Peyer's patch (tissue), 4 donors: ENCODE data around the gene KLF5.

Source experiments
- POLR2A ChIP-seq, 2 donors: fragments of 450-650 bp; IDR thresholded peaks; one replicate each; pipeline ENCODE4 v1.5.1; 2017; ENCODE audit warnings: antibody characterized with exemption in 2 of 2, mild to moderate bottlenecking in 2 of 2, moderate library complexity in 2 of 2
- TF ChIP-seq, protein P1 (sequence below), 6 experiments: fragments of 450-650 bp in 4 of 6; fragments of 200-600 bp in 2 of 6; sonication (generic) in 1 of 6; IDR thresholded peaks; one replicate each; pipeline ENCODE4 v1.5.1; 2017 to 2019; ENCODE audit warnings: antibody characterized with exemption in 6 of 6, mild to moderate bottlenecking in 3 of 6, moderate library complexity in 1 of 6

DNA sequence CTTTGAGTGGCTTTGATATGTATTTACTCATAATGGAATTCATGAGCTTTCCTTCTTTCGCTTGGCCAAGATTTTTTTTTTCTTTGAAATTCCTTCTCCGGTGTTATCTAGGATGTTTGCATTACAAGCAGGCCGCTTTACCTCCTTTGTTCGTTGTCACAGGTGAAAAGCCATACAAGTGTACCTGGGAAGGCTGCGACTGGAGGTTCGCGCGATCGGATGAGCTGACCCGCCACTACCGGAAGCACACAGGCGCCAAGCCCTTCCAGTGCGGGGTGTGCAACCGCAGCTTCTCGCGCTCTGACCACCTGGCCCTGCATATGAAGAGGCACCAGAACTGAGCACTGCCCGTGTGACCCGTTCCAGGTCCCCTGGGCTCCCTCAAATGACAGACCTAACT is 16.7 kb downstream of the KLF5 start:
- TF ChIP-seq, protein P1, sequence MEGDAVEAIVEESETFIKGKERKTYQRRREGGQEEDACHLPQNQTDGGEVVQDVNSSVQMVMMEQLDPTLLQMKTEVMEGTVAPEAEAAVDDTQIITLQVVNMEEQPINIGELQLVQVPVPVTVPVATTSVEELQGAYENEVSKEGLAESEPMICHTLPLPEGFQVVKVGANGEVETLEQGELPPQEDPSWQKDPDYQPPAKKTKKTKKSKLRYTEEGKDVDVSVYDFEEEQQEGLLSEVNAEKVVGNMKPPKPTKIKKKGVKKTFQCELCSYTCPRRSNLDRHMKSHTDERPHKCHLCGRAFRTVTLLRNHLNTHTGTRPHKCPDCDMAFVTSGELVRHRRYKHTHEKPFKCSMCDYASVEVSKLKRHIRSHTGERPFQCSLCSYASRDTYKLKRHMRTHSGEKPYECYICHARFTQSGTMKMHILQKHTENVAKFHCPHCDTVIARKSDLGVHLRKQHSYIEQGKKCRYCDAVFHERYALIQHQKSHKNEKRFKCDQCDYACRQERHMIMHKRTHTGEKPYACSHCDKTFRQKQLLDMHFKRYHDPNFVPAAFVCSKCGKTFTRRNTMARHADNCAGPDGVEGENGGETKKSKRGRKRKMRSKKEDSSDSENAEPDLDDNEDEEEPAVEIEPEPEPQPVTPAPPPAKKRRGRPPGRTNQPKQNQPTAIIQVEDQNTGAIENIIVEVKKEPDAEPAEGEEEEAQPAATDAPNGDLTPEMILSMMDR (IDR thresholded peaks at IDR 0.05) = no peak
- TF ChIP-seq POLR2A (IDR thresholded peaks at IDR 0.05) = no peak
